ENCODE data around the gene ZSCAN16.

GRCh38 chr6:28089054-28089453, 35.4 kb upstream of the ZSCAN16 start:
- TF ChIP-seq, protein P1, sequence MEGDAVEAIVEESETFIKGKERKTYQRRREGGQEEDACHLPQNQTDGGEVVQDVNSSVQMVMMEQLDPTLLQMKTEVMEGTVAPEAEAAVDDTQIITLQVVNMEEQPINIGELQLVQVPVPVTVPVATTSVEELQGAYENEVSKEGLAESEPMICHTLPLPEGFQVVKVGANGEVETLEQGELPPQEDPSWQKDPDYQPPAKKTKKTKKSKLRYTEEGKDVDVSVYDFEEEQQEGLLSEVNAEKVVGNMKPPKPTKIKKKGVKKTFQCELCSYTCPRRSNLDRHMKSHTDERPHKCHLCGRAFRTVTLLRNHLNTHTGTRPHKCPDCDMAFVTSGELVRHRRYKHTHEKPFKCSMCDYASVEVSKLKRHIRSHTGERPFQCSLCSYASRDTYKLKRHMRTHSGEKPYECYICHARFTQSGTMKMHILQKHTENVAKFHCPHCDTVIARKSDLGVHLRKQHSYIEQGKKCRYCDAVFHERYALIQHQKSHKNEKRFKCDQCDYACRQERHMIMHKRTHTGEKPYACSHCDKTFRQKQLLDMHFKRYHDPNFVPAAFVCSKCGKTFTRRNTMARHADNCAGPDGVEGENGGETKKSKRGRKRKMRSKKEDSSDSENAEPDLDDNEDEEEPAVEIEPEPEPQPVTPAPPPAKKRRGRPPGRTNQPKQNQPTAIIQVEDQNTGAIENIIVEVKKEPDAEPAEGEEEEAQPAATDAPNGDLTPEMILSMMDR (IDR thresholded peaks at IDR 0.05 in 8 of 11, conservative IDR thresholded peaks at IDR 0.05 in 3 of 11) = no peak
- TF ChIP-seq POLR2AphosphoS5 (IDR thresholded peaks at IDR 0.05) = no peak

Measured in spleen (tissue), 7 donors.